ENCODE measurements around the gene NXPH1.

NXPH1 gene

DNA sequence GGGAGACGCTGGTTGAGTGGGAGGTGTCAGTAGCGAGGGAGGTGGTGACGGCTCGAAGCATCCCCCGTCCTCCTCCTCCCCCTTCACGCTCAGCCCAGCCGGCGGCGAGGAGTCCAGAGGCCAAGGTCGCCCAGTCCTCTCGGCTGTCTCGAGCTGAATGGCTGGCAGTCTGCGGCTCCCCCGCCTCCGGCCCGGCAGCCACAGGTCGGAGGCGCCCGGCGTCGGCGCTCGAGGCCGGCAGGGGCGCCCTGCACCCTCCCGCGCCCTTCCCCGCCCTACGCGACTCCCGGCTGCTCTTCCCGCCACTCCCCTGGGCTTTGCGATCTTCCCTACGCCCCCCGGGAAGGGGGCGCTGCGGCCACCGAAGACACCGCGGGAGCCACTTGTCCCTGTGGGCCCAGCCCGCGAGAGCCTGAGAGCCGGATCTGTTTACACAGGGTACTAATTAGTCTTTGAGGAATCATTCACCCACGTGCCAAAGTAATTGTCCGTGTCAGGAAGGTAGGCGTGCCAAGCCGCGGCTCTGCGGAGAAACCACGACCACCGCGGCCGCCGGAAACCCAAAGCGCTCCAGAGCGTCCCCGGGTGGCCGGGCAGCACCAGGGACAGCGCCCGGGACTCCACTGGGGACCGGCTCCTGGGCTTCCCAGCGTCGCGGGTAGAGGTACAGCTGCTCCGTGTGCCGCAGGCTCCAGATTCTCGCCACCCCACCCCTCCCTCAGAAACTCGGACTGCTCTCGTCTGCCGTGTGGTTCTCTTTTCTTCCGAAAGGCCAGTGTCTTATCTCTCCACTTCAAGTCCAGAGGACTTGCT lies at the start of gene NXPH1:
Gene NXPH1 (plus strand): TSS at position 133 of the 813 bp plus-strand sequence.
- no peak for DNase-seq

DNA sequence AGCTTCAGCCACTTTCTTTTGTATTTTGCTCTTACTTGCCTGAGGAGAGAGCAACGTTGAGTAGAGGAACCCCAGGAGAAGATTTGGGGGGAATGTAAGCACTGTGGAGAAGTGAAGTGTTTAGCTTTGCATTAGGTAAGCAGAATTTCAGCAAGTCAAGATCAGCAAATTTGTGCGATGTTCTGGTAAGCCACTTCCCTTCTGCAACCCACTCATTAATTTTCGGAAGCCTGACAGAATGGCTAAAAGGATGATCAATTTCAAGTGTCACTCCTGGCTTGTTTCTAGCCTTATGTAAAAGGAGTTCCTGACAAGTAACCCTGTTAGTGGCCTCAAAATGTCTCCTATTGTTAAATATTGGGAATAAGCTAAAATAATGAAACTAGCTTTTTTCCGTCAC lies 48.5 kb upstream of the NXPH1 start:
- DNase-seq, result no peak

DNA sequence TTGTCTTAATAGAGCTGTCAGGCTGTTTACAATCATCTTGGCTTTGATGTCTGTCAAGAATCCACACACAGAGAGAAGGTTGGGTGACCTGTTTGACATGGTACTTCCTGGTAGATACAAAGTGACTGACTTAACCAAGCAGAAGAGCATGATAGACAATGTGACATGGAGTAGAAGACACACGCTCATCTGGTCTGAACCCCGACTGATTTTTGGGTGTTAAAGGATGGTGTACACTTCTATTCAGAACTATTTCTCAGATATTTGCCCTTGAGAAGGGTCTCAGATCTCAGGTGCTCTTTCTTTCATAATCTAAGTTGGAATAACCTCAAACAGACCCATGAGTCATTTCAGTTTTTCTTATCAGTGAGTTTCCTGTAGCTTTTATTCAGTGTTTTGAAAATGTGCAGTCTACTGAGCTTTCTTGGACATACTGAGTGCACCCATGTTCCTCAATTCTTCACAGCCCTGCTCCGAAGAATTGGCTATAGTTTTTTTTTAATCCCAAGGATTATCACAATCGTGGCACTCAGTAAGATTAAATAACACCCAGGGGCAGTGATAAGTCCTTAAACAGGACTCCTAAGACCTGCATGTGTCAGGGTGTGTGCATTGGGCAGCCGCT lies 46.4 kb upstream of the NXPH1 start:
- no peak for DNase-seq

DNA sequence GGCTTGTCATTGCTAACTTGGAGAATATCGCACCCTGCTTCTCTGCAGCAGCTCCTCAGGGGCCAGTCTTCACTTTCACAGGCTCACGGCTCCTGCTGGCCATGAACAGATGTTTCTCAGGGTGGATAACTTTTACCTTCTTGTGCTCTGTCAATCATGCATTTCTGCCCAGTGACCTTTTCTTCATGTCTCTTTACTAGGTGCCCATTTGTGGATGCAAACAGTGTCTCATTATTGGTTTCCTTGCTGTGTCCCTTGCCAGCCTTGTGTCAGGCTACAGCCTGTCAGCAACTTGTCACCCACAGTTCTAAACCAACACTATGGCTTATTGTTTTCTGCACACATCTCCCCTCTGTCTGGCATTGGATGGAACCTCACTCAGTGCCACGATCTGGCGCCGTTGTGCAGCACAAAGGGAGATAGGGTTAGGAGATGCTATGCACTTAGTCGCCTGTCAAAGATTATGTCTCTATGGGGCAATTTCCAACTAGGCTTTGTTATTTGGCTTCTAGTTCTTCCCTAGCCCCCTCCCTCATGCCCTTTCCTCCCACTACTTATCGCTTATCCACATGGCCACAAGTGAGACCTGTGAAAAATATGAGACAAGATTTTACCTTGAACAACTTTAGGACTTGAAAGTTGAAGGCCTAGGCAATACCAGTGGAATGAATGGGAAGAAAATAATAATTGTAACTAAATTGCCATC lies 45.7 kb upstream of the NXPH1 start:
- no peak for DNase-seq

DNA sequence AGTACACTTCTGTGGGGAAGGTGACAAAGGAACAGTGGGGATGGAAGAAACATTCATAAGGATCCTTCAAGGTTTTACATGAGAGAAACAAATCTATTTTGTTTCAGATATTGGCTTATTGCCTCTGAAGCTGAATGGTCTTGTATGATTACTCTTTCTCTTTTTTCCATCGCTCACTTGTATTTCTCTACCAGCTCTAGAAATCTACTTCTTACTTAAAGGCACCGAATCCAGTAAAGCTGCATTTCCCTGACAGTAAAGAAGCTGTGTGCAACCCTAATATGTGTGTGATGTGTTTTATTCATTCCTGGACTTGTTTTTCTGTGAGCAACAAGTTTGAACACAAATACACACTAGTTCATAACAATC lies 45.2 kb upstream of the NXPH1 start:
- no peak for DNase-seq

DNA sequence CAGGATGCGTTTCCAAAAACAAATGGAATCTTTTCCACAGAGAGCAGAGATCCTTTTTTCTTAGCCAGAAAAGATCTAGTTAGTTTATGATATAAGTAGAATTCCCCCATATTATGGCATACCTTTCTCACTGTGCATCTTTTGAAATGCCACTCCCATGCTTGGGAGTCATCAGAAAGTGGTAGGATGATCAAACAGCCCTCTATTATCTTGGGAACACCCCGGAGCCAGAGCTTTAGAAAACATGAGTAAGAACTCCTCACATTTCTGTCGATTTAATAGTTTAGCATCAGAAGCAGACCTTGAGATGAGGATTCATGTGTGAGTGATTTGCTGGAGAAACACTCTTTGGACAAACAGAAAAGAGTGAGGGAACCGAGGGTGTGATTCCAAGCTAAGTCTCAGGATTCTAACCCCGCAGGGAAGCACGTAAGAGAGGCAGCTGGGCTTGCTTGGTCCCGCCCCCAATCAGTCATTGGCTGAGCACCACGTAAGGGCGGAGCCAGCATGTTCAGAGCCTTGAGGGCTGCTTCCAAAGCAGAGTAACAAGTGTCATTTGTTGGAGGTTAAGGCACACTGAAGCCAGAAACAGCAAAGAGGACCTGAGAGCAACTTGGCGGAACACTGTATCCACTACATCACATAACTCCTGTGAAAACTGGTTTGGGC lies 43.7 kb upstream of the NXPH1 start:
- no peak for DNase-seq

DNA sequence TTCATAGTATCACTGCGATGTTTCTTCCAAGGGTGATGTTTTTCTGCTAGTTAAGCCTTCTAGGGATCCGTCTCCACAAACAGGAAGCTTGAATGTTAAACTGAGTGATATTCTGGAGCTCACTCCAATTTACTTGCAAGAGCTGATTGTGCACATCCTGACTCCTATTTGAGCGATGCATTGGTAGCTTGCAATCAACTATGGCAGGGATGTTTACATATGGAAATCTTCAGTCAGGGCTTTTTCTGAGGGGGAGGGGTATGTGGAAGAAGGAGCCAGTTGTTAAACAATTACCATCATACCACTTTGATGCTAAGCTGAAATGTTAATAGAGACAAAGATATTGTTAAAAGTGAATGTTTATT lies 43.2 kb upstream of the NXPH1 start:
- no peak for DNase-seq

DNA sequence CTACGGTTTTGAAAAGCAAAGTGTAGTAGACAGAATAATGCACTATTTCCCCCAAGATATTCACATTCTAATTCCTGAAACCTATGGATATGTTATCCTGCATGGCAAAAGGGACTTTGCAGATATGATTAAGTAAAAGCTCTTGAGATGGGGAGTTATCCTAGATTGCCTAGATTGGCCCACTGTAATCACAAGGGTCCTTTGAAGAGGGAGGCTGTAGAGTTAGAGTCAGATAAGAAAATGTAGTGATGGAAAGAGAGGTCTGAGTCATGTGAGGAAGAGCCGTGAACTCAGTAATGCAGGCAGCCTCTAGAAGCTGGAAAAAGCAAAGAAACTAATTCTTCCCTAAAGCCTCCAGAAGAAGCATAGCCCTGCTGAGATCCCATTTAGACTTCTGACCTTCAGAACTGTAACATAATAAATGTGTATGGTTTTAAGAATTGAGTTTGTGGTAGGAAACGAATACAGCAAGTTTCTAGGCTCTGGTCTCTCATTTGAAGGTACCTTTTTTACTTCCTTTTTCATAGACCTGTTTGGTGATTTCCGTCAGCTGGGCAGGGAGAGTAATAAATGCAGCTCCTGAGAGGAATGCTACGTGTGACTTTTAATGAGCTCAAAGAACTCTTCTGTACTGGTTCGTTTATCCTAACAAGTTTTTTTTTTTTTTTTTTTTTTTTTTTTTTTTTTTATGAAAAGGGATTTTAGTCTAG lies 41.9 kb upstream of the NXPH1 start:
- DNase-seq, result no peak

DNA sequence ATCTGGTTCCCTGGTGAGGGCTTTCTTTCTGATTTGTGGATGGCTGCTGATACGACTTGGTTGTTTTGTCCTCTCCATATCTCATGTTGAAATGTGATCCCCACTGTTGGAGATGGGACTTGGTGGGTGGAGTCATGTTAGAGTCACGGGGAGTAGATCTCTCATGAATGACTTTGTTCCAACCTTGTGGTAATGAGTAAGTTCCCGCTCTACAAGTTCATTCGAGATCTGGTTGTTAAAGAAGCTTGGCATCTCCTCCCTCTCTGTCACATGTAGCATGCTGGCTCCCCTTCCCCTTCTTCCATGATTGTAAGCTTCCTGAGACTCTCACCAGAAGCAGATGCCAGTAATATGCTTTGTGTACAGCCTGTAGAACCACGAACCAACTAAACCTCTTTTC lies 37.1 kb upstream of the NXPH1 start:
- no peak for DNase-seq

DNA sequence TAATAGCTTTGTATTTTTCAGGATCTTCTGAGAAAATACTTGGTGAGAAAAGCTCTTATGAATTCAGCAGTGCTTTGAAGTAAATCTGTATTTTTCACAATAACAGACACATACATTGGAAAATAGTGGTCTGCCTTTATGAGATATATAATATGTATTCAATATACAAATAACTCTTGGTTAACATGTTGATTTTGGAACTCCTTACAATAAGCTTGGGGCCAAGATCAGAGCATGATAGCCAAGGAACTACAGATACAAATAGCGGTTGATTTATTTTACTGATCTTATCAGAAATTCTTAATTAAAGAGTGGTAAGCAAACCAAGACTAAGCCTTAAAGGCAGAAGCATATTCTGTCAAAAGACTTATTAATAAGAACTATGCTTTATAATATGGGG lies 24.5 kb upstream of the NXPH1 start:
- no peak for DNase-seq

DNA sequence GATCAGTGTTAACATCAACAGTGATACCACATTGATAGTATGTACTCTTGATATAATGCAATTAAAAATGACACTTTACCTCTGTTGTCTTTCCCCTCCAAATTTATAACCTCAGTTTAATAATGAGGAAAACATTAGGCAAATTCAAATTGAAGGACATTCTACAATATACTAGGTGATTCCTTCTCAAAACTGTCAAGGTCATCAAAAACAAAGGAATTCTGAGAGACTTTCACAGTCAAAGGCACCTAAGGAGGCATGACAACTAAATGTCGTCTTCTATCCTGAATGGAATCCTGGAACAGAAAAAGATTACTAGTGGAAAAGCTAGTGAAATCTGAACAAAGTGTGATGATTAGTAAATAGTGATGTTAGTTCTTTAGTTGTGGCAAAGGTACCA lies 22.3 kb upstream of the NXPH1 start:
- DNase-seq, result no peak

DNA sequence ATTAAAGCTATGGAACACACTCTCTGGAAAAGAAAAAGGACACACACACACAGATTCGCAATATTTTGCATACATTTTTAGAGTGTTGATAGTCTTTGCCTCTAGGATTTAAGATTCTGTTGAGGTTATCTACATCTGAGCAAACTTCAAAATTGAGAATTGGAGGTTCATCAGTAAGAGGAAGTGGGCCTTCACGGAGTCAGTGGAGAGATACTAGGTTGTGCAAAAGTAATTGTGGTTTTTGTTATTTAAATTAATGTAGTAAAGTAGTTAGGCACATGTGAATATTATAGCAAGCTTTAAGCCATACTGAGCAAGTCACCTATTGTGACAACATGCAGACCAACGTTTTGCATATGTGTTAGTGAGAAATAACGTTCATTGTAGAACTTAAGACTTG lies 19.8 kb upstream of the NXPH1 start:
- DNase-seq, result no peak

DNA sequence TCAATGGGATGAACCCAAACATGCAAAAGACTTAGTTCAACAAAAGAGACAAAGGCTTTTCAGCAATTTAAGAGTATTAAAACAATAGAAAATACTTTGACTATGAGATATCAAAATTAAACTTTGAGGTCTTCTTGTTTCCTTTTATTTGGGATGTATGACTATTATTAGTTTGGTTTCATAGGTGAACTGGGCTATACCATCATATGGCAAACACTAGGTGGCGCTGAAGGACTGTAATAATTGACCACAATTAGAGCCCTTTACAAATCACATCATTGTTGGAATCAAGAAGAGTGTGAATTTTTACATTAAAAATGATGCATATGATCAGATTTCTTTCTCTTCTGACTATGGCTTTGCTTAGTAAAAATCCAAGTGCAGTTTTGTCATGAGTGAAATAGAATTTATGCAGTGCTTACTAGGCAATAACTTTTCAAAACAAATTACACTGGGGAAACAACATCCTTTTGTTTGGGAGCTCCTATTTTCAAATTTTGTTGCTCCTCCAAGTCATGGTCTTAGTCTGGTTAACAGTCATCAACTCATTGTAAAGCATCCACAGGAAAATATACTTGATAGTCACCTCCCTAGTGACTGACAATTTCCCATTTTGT lies 14.7 kb upstream of the NXPH1 start:
- DNase-seq, result peak; percentile 25

DNA sequence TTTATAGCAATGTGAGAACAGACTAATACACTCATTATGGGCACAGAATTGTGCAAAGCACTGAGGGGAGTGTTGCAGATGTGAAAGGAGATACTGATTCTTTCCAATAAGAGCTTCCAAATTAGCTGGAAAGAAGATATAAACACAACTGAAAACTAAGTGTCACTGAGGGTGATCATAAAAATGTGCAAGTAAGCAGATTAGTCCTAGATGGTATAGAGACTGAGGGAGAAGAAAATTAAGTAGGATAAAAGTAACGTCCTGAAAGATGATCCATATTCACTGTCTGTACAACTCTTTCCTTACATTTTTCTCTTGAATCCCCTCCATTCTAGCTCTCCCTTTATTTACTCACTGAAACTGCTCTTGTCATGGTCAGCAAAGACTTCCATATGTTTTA lies 11.2 kb upstream of the NXPH1 start:
- DNase-seq, result no peak

DNA sequence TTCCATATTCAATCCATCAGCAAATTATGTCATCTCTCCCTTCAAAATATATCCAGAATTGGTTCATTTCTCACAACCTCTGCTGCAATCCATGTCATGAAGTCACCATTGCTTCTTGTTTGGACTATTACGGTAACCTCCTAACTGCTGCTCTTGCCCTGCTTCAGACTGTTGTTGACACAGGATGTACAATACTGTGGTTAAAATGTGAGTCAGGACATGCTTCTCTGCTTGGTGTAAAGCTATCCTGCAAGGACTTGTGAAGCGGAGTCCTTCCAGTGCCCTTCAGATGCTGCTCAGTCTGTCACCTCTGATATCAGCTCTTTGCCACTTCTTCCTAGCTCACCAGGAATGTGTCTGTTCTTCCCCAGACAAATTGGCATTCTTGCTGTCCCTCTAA lies 10.4 kb upstream of the NXPH1 start:
- DNase-seq, result no peak

DNA sequence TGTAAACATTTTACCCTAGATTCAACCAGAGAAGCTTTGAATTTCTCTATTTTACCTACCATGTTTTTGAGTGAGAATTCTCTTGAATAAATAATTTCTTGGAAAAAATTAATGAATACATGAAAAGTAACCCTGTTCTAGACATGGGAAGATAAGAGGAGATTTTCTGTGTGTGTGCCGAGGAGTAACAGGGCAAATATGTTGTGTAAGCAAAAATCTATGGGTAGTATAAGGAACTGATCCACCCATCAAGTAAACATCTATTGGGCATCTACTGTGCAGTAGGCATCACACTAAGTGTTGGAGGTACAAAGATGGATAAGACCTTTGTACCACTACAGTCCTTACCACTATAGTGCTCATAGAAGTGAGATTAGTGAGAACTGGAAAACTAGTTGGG lies 8.2 kb upstream of the NXPH1 start:
- no peak for DNase-seq

DNA sequence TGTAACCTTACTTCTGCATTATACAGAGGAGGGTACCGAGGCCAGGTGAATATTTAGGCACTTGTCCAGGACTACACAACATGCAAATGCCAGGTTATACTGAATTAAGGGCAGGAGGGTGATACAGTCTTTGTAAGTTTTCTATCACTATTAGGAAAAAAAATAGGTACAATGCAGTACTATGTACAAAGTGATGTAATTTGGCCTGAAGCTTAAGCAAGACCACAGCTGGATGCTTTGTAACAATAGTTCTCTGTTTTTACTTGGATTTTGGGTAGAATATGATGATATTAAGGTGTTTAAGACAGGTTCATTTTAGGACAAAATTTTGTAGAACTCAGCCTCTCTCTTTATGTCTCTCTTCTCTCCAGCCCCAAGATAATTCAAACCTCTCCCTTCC lies 2.8 kb upstream of the NXPH1 start:
- no peak for DNase-seq

DNA sequence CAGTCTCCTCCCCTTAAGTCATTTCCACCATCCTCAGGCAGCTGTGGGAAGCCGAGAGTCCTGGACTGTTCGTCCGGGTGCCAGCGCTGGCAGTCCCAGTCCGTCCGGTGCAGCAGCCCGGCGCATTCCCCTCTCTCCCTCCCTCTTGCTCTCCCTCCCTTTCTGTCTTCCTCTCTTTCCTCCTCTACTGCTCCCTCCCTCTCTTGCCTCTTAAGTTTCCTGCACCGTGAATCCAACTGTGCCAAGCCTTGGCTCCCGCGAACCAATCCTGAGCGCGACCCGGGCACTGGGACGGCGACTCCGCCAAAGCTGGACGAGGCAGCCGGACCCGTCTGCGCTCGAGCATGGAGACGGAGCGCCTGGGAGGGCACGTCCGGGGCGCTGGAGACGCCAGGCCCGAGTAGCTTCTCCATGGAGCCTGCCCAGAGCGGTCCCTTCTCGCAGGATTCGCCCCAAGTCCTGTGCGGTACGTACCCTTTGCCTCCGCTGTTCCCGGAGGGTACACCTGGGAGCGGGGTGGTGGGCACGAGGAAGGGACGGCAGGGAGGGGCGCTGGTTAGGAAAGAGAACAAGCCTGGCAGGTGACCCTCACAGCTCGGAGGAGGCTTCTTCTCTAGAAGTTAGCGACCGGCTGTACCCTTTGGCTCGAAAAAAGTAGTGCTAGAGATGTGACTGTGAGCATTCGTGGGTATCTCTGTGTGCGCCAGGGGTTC lies 1.0 kb downstream of the NXPH1 start:
- no peak for DNase-seq

DNA sequence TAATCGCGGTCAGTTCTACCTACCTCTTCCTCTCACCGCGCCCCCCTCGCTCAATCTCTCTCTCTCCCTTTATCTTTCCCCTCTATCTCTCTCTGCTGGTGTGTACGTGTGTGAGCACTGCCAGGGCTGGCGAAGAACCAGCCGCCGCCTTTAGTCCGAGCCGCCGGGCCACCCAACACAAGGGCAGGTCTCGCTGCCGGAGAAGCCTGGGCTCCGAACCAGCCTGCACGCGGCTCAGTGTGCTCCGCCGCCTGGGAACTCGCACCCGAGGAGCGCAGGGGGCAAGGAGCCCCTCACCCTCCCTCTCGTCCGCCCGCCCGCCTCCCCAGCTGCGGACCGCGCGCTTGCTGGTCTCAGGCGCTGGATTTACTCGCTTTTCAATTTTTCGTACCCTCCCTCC lies 1.7 kb downstream of the NXPH1 start:
- no peak for DNase-seq

DNA sequence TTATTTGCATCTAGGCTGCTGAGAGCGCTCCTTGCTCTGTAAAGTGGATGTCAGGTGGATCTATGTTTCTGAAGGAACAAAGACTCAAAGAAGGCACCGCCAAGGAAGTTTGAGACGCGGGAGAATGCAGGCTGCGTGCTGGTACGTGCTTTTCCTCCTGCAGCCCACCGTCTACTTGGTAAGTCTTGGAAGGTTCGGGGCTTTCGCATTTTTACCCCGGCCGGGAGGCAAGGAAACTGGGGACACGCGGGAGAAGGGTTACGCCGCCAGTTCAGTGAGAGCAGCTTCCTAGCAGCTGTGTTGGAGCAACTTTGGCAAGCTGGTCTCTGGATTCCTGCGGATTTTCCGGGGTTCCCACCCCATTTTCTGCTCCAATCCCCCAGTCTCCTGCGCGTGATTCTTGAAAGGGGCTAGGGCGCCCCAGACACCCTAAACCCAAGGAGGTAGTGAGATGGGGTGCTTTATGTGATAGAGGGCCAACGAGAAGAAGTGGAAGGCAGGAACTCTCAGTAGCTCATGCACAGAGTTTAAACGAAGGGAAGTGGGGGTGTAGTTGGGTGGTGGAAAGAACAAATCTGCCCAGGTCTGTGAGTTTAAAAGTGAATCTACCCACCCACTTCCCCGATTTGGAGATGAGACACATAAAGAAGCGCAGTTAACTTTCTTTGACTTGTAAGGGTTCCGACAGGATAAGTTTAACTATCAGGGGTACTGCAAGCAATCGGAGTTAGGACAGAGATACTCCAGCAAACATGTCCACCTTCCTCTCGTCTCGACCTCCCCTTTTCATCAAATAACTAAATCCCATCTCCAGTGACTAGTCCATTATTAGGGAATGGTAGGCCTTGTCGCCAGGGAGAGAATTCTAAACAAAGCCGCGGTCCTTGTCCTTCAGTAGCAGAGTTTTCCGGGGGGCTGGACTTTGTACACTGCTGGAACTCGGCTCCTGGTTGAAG lies 2.5 kb downstream of the NXPH1 start:
- no peak for DNase-seq

DNA sequence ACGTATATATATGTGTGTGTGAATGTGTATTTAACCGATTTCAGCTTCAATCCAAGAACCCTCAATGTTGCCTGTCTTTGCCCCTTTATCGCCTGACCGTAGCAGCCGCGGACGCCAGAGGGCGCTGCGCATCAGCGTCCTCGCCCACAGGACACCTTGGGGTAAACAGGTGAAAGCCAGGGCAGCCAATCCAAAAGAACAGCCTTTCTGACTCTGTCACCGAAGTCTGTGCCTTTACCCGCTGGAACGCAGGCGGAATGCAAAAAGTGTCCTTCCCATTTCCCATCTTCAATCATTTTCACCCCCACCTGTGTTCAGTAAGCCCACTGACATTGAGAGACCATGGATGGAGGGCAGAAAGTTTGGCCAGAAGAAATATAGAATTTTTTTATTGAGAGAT lies 3.6 kb downstream of the NXPH1 start:
- DNase-seq, result peak; percentile 12

Measured in stimulated activated CD4-positive, alpha-beta T cell treated with anti-CD3 and anti-CD28 coated beads, Interleukin-12 subunit alpha, Interleukin-12 subunit beta, amount 100 ng/mL, for 4 hours (primary cell).